ENCODE data around the gene MAGEF1.

Gene MAGEF1

DNA sequence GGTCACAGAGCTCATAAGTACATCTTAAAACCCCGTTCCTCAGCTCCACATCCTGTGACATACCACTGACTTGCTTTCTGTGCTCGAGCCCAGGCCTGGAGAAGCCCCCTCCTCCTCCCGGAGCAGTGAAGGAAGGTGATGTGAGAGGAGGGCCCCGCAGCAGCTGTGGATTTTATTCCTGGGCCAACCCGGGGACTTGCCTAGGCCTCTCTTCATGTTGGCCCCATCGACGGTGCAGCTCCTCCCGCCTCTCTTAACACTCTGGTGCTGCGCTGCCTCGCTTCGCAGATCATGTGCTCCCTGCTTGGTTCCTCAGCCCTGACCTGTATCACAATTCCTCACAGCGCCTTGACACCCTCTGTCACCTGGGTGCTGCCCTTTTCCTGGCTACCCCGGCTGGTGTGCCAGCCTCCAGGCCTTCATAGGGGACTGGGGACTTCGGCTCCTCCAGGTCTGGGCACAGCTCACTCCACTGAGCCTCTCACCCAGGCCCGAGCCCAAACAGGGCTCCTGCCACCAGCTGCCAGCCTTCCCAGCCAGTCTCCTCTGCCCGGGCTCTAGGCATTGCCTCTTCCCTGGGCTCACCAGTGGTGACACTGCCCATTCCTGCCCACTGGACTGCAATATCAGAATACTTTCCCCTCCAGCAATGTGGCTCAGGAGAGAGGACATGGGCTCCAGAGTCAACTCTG lies 21.5 kb downstream of the MAGEF1 start:
- Mint-ChIP-seq H3K4me3 (no peak overlapping the region), H3K9me3 (no peaks in the 10 kb centered on the region), H3K4me1 (no peaks in the 10 kb centered on the region), H3K27me3 (peaks cover 2% of the 10 kb centered on the region), H3K36me3 (no peaks in the 10 kb centered on the region), H3K27ac (no peak overlapping the region)

DNA sequence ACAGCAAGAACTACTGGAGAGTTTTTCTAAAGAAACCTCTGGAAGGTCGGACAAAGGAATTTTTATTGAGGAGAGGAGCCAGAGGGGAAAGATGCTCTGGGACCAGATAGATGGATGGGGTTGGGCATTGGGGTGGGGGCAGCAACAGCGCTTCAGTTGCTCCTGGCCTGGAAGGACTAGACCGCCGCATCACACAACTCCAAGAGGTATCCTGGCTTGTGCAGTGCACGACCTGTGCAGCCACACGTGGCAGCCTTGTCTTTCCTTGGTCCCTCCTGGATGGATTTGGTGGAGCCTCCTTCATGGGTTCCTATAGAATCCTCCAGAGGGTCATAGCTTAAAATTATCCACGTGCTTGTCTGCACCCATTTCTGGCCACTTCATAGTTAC lies 23.0 kb downstream of the MAGEF1 start:
- H3K27ac Mint-ChIP-seq: no peak overlapping the region

DNA sequence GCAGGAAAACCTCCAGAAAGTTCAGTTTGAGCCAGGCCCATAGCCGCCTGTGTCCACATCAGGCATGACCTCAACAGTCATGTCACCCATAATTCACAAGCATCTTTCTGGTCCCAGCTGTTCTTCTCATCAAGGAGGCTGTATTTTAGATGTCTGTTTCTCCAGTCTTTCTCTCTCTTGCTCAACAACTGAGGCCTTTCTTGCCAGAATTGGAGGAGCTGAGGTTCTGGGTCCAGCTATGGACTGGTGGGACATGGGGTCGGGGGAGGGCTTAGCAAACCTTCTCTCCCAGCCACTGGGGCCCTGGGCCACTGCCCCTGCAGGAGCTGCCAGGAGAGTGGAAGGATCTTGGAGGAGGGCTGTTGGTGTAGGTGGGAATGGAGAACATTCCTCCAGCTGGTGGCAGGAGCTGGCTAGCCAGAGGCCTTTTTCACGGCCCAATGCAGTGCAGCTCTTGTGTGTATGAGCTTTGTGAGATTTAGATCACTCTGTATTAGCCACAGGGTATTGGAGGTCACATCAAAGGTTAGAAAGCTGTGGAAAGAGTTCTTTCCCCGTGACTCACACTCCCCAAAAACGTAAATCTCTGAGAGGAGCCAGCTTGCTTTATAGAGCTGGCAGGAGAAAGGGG lies 23.5 kb downstream of the MAGEF1 start:
- Mint-ChIP-seq H3K4me3 (no peak overlapping the region), H3K9me3 (no peaks in the 10 kb centered on the region), H3K4me1 (no peaks in the 10 kb centered on the region), H3K27ac (no peak overlapping the region), H3K27me3 (no peaks in the 10 kb centered on the region), H3K36me3 (no peaks in the 10 kb centered on the region)

More for the DNA sequence above, 23.0 kb downstream of the MAGEF1 start:
- no peaks in the 10 kb centered on the region for H3K9me3 Mint-ChIP-seq
- no peak overlapping the region for H3K4me3 Mint-ChIP-seq
- H3K36me3 Mint-ChIP-seq: no peaks in the 10 kb centered on the region
- no peaks in the 10 kb centered on the region for H3K4me1 Mint-ChIP-seq
- H3K27me3 Mint-ChIP-seq: no peaks in the 10 kb centered on the region

DNA sequence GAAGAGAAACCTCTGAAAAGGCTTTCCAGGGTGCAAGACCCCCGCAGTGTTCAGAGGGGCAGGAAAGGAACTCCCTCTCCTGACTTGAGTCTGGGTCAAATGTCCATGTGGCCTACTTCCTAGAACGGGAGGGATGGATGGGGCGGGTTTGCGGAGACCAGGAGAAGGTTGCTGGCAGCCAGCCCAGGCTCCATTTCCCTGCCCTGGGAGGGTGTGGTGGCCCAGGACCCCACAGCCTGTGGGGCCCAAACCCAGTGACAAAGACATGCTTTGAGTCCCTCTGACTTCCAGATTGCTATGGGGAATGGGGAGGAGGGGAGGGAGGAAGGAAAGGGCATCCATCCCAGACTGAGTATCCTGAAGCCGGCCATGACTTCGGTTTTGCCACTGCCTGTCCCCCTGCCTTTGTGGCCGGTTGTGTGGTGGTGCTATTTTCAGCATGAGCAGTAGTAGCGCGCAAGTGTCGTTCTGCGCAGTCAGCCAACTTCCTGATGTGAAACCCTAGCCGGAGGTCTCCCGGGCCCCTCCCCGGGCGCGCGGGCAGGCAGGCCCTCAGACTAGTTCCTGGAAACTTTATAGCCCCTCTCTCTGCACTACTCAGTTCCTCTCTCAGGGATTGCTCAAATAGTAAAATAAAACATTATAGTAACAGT lies 24.4 kb downstream of the MAGEF1 start:
- no peak overlapping the region for H3K27ac Mint-ChIP-seq
- H3K9me3 Mint-ChIP-seq: no peaks in the 10 kb centered on the region
- H3K27me3 Mint-ChIP-seq: no peaks in the 10 kb centered on the region
- no peaks in the 10 kb centered on the region for H3K36me3 Mint-ChIP-seq
- no peak overlapping the region for H3K4me3 Mint-ChIP-seq
- H3K4me1 Mint-ChIP-seq: no peaks in the 10 kb centered on the region

DNA sequence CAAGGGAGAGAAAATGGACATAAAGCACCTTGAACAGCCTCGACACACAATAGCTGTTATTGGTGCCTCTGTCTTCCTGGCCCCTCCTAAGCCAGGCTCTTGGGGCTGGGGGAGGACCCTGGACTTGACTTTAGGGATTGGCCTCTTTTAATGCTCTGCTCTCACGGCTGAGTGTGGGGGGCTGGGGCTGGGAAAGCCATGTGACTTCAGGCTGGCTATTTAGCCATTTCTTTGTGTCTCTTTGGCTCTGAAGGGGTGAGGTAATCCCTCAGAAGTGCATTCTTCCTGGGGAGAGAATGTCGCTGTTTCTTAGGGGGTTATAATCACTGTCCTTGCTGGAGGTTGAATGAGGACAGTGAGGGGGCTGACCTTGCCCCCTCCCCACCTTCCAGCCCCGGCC lies 26.2 kb downstream of the MAGEF1 start:
- no peaks in the 10 kb centered on the region for H3K36me3 Mint-ChIP-seq
- no peak overlapping the region for H3K4me3 Mint-ChIP-seq
- no peak overlapping the region for H3K27ac Mint-ChIP-seq
- no peaks in the 10 kb centered on the region for H3K4me1 Mint-ChIP-seq
- H3K9me3 Mint-ChIP-seq: no peaks in the 10 kb centered on the region
- H3K27me3 Mint-ChIP-seq: no peaks in the 10 kb centered on the region

DNA sequence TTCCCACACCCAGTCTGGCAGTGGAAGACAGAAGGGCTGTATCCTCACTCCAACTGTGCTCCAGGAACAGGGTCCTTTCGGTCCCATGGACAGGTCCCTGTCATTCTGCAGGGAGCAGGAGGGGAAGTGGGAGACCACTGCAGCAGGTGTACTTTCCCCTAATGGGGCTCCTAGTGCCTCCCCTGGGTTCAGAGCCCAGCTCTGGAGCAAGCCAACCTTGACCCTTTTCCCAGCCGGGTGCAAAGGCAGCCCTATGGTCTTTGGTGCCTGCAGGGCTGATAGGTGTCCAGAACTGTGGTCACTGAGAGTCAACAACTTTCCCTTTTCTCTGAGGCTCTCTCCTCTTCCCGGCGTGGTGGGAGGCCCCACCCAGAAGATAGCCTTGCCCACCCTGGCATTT lies 26.8 kb downstream of the MAGEF1 start:
- Mint-ChIP-seq H3K27ac (no peak overlapping the region), H3K4me1 (no peaks in the 10 kb centered on the region), H3K36me3 (no peaks in the 10 kb centered on the region), H3K9me3 (no peaks in the 10 kb centered on the region), H3K4me3 (no peak overlapping the region), H3K27me3 (no peaks in the 10 kb centered on the region)

DNA sequence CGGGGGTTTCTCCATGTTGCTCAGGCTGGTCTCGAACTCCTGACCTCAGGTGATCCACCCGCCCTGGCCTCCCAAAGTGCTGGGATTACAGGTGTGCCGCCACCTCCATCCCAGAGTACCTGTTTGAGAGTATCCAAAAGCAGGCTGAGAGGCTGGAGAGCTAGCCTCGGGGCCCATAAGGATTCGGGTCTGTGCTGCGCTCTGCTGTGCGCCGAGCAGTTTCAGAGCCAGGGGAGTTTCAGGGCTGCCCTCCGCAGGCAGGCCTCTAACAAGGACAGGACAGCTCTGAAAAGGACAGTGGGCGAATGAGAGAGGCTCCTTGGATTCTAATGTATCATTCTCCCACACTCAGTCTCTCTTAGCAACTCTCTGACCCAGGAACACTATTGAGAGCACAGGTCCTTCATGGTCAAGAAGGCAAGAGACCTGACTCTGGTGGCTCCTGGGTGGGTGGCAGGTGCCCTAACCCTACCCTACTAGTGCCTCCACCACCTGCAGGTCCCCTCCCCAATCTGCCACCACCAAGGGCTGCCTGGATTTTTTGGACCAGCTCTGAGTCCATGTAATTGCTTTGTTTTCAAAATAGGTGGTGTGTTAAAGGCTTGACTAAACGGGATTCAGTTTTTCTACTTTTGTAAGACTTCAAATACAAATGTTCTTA lies 27.8 kb downstream of the MAGEF1 start:
- Mint-ChIP-seq H3K4me1 (no peaks in the 10 kb centered on the region), H3K36me3 (no peaks in the 10 kb centered on the region), H3K4me3 (no peak overlapping the region), H3K27me3 (no peaks in the 10 kb centered on the region), H3K9me3 (no peaks in the 10 kb centered on the region), H3K27ac (no peak overlapping the region)

DNA sequence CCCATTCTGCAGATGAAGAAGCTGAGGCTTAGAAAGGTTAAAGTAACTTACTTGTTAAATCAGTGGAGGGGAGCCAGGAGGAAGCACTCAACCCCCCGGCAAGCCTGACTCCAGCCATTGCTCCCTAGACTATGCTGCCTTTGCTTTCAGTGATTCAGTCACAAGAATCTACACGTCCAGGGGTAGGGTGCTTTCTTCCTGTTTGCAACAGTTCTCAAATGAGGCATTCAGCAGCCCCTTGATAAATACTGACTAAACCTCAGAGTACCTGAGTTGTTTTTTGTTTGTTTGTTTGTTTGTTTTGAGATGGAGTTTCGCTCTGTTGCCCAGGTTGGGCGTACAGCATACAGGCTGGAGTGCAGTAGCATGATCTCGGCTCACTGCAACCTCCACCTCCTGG lies 28.6 kb downstream of the MAGEF1 start:
- no peaks in the 10 kb centered on the region for H3K27me3 Mint-ChIP-seq
- no peaks in the 10 kb centered on the region for H3K36me3 Mint-ChIP-seq
- no peak overlapping the region for H3K4me3 Mint-ChIP-seq
- H3K9me3 Mint-ChIP-seq: no peaks in the 10 kb centered on the region
- no peak overlapping the region for H3K27ac Mint-ChIP-seq
- no peaks in the 10 kb centered on the region for H3K4me1 Mint-ChIP-seq

DNA sequence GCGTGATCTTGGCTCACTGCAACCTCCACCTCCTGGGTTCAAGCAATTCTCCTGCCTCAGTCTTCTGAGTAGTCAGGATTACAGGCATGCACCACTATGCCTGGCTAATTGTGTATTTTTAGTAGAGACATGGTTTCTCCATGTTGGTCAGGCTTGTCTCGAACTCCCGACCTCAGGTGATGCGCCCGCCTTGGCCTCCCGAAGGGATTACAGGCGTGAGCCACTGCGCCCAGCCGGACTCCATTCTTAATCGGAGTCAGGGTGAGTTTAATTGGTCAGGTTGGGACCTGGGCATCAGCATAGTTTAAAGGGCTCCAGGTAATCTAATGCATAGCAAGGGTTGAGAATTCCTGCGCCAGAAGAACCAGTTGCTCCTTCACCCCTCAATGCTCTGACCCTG lies 29.2 kb downstream of the MAGEF1 start:
- Mint-ChIP-seq H3K4me3 (no peak overlapping the region), H3K4me1 (no peaks in the 10 kb centered on the region), H3K27me3 (no peaks in the 10 kb centered on the region), H3K36me3 (no peaks in the 10 kb centered on the region), H3K9me3 (no peaks in the 10 kb centered on the region), H3K27ac (no peak overlapping the region)

DNA sequence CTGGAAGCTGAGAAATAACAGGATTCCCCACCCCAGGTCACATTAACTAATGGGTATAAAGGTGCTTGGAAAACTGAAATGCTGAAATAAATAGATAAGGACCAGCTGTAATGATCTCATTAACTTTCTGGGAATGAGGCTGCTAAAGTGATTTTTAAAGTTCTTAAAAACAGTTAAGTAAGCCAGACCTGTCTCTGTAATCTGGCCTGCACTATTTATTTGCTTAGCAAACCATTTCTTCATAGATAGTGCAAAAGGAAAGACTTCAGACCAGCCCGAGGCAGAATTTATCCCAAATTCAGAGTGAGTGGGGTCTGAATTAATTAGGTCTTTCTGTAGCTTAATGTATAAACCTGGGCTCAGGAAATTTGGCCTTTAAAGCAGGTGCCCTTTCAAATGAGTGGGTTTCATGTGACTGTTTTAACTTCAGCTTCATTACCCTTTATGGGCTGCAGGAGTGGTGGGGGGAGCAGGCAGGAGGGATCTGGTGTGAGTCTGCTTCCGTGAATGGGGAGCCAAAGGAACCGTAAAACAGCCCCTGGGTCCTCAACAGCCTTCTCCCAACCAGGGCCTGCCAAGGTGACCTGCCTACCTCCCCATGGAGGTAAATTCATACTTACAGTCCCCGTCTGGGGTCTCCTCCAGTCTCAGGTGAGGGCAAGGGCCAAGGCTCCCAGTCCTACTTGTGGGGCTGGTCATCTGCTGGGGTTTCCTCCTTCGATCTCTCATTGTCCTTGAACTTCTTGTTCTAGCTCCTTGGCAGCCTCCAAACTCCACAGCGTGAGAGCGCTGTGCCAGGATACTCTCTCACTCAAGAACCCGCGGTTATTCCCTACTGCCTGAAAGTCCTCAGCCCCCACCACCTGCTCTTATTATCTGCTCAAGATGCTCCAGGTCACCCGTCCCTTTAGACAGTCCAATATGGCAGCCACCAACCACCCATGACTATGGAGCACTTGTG lies 31.2 kb downstream of the MAGEF1 start:
- Mint-ChIP-seq H3K9me3 (no peaks in the 10 kb centered on the region), H3K27me3 (no peaks in the 10 kb centered on the region), H3K36me3 (no peaks in the 10 kb centered on the region), H3K27ac (no peak overlapping the region), H3K4me3 (no peak overlapping the region), H3K4me1 (peaks cover 3% of the 10 kb centered on the region)

DNA sequence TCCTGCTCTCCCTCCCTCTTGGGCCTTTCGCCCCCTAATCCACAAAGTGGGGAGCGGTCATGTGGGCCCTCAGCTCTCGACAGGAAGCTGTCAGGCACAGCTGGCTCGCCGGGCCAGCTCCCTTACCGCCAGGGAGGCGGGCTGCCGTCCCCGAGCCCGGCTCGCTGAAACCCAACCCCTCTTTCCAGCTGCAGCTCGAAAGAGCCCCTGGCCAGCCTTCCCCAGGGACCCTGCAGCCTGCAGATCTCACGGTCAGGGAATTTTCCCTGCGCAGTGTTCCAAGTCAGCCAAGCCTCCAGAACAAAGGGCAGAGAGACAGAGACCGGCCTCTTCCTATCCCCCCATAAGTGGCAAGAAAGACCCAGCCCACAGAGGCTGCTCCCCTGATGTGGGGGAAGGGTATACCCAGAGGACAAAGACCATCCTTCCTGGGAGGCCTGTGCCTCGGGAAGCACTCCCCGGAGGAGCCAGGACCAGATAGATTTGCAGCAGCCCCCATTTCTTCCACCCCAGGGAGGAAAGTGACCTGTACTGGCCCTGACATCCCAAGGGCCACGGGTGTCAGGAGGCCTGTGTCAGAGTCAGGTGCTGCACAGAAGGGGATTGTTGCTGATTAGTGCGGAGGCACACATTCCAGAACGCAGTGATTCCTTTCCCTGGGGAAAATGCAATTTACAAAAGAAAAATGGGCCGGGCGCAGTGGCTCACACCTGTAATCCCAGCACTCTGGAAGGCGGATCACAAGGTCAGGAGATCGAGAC lies 32.6 kb downstream of the MAGEF1 start:
- peaks cover 3% of the 10 kb centered on the region for H3K4me1 Mint-ChIP-seq

DNA sequence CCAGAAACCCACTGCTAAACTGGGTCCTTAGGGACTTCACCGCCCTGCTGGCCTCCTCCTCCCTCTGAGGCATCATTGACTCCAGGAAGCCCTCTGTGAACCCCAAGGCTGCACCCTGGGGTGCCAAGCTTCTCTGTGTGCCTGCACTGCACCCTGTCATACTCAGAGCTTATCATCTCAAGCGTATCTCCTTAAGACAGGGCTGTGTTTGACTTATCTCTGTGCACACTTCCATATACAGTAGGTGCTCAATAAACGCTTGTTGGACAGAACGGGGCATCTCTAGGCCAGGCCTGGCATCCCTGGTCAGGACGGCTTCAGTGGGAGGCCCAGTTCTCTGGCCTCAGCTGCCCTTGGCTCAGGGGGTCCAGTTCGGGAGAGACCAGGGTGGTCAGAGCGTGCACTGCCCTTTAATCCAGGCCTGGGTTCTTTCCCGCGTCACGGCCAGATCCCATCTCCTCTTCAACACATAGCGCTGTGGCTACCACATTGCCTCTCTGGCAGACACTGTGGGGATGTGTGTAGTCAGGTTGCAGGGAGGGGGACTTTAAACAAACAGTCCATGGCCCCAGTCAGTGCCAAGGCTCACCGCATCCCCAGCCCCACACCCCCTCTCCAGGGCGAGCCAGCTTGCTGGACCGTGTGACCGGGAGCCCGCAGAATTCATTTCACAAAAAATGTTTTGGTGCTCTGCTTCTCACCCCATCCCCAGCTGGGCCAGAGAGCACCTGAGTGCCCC lies 33.4 kb downstream of the MAGEF1 start:
- Mint-ChIP-seq H3K4me1 (peaks cover 3% of the 10 kb centered on the region), H3K4me3 (no peak overlapping the region), H3K27ac (no peak overlapping the region), H3K27me3 (peaks cover 2% of the 10 kb centered on the region), H3K36me3 (no peaks in the 10 kb centered on the region), H3K9me3 (no peaks in the 10 kb centered on the region)

More for the DNA sequence above, 32.6 kb downstream of the MAGEF1 start:
- Mint-ChIP-seq H3K27ac (no peak overlapping the region), H3K9me3 (no peaks in the 10 kb centered on the region), H3K4me3 (no peak overlapping the region), H3K27me3 (peaks cover 2% of the 10 kb centered on the region), H3K36me3 (no peaks in the 10 kb centered on the region)

DNA sequence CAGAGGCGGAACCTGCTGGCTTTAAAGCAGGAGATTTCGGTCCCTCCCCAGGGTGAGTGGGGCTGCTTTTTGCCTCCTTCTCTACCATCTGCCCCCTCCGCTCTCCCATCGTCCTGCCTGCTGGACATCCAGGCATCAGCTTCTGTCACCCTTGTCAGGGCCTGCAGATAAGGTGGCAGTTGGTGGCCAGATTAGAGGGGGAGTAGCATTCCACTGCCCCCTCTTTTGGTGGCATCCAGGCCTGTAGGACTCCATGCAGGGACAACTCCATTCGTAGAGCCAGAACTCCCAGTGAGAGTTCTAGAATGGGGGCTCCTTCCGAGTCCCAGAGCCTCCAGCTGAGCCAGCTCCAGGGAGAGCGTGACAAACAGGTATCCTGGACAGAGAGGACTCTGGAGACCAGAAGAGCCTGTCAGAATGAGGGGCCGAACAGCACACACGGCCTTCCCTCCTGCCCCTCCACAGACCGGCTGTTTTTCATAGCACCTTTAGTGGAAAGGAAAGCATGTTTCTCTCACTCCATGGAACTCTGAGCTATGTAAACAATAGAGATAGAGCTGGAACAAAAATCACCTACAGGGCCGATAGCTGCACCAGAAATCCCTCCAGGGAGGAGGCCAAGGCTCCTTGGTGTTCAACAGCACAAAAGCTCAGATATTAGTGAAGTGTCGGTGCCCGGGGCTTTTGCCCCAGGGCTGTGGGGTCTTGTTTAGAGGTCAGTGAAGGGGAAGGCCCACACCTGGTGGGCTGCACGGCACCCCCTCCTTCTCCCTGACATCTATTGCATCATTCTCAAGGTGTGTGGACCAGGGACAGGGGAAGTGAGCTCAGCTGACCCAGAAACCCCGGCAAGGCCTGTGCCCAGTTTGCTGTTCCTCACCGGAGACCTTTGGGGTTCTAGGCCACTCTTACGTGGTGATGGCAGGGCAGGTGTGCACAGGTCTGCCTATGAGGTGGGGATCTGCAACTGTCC lies 34.2 kb downstream of the MAGEF1 start:
- Mint-ChIP-seq H3K27ac (no peak overlapping the region), H3K4me1 (peaks cover 3% of the 10 kb centered on the region), H3K36me3 (no peaks in the 10 kb centered on the region), H3K9me3 (no peaks in the 10 kb centered on the region), H3K27me3 (peaks cover 2% of the 10 kb centered on the region), H3K4me3 (no peak overlapping the region)

Data from activated naive CD4-positive, alpha-beta T cell treated with anti-CD3 and anti-CD28 coated beads, Interleukin-2, amount 50 U/mL, for 24 hours (primary cell).